Erythroblast (primary cell): ENCODE measurements around the gene RTN4.

Experiments used
- GATA1 ChIP-seq: IDR thresholded peaks from 2 replicates; pipeline ENCODE4 v1.6.1; 2011; ENCODE audit warnings: low read depth, mild to moderate bottlenecking, control low read depth, low read length, moderate library complexity
- POLR2A ChIP-seq: IDR thresholded peaks from 2 replicates; pipeline ENCODE4 v1.6.1; 2011; ENCODE audit warnings: mild to moderate bottlenecking, low read length

- no peak for TF ChIP-seq POLR2A
- TF ChIP-seq GATA1: no peak
These were observed 81.6 kb downstream of the RTN4 start for GRCh38 chr2:54968561-54969218.
